T47D (cell line): Measurements from ENCODE around the gene MAPK8.
A peak's percentile ranks its signal among the peaks of the same experiment; 100 is the strongest.

Experiments used
- DNase-seq, 2 experiments: peaks; one replicate each; pipeline versions ENCODE4 v3.0.0 to v3.0.0-alpha.2; 2011 to 2012; ENCODE audit warnings: low read depth in 1 of 2, low spot score in 1 of 2
- JUND ChIP-seq: IDR thresholded peaks from 2 replicates; pipeline ENCODE4 v1.6.1; 2012; ENCODE audit warnings: low read depth
- in situ Hi-C: cut with HindIII; loops from 2 replicates; pipeline ENCODE4 v1.10.0; 2016; ENCODE audit warnings: low sequenced_read_pairs, low pct_unique_long_range_greater_than_20kb

MAPK8 gene

DNA sequence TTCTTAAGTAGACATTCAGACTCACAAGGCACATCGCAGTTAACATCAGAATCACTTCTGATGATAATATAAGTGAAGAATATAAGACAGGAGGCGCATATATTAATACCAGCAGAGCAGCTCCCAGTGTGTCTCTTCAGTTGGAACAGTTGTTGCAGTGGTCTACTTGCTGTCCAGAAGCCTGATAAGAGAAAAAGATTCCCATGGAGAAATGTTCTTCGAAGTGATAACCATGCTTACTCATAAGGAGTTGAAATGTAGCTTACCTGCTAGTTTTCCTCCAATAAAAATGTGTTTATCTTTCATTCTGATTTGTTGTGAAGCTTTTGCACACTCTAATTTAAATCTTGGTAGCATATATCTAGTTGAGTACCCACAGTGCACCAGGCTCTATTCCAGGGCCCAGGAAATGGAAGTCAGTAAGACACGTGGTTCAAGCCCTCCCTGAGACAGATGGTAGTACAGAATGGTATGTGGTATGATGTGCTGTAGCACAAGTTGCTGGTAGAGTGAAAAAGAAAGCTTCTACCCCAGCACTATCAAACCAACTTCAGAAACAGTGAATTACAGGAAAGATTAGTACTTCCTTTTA is 124.0 kb downstream of the MAPK8 start:
- no peak for TF ChIP-seq JUND
- no peak for DNase-seq
- in situ Hi-C loops = no loop called here

DNA sequence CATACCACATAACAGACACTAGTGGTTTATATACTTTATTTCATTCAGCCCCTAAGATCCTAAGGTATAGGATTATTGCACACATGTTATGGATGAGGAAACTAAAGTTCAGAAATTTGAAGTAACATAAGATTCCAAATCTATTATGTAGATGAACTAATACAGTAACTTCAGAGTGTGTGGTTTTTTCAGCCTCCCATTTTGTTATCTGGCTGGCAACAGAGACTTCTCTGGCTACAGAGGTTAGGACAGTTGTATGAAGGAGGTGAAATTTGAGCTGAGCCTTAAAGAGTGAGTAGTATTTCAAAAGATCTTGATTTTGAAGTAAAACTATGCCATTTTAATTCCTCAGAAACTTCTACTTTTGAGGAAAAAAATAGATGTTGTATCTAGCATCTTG is 125.4 kb downstream of the MAPK8 start:
- TF ChIP-seq JUND = no peak
- in situ Hi-C loops = no loop called here
- no peak for DNase-seq

GRCh38 chr10:48437546-48437945 is 131.1 kb downstream of the MAPK8 start:
- no peak for TF ChIP-seq JUND
- in situ Hi-C loops = no loop called here
- DNase-seq = no peak

DNA sequence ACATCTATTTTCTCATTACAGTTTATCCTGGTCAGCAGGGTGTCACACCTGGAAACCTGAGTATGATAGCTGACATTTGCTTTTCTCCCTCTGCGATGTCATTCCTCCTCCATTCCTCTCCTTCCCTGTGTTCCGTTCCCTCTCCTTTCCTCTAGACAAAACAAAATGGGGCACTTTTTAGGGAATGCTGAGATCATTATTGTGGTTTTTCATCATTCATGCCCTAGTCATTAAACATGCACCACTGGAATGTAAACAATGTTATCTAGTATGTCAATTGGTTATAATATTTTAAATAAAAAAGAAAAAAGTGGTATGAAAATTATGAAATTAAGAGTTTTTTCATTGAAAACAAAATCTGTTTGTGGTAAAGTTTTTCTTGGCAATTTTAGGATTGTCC is 132.6 kb downstream of the MAPK8 start:
- DNase-seq = no peak
- TF ChIP-seq JUND = no peak
- in situ Hi-C loops = no loop called here

GRCh38 chr10:48439581-48440041 is 133.1 kb downstream of the MAPK8 start:
- DNase-seq = no peak
- in situ Hi-C loops = no loop called here
- no peak for TF ChIP-seq JUND

GRCh38 chr10:48440771-48441170 is 134.3 kb downstream of the MAPK8 start:
- no peak for TF ChIP-seq JUND
- in situ Hi-C loops = no loop called here
- no peak for DNase-seq

DNA sequence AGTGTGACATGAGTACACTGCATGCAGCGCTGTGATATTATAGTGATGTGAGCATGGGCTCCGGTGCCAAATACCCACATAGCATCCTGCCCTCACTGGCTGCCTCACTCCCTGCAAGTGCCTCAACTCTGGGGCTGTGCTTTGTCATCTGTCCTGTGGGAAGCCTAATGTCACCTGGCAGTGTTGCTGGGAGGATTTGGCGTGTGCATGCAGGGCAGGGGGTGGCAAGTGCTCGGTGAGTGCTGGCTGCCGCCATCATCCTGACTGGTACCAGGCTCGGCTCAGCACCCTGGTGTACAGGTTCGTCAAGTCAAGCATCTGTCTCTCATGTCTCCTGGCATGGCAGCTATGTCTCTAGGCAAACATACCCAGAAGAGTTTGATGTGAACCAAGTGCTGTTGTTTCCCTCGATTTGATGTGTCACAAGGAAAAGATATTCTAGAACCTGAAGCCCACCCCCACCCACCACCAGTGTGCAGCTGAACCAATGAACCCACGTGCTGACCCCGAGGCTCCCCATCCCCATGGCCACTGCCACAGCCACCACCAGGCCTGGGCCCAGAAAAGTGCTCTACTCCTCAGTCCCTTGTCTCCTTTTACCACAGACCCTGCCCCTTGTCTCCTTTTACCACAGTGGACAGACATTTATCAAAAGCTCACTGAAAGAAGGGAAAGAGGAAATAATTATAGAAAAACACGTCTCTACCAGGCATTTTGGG is 135.8 kb downstream of the MAPK8 start:
- in situ Hi-C loops = no loop called here
- no peak for TF ChIP-seq JUND
- no peak for DNase-seq

DNA sequence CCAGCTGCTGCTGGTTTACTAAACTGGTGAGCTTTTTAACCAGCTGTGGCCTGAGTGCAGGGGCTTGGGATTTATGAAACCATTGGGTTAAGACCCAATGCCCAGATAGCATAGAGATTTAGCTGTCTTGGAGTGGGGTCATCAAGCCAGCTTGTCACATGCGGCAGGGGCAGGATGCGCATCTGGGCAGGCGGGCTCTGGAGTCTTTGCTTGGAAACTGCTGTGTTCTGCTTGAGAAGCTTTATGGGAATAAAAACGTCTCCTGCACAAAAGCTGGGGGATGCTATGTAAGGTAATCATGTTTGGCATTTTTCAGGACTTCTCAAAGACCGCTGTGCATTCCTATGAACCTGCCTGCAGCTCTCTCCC is 136.3 kb downstream of the MAPK8 start:
- in situ Hi-C loops = no loop called here
- TF ChIP-seq JUND = no peak
- DNase-seq = no peak

- no peak for TF ChIP-seq JUND
- DNase-seq = peak in 1 of 2 experiments; percentile 65
- in situ Hi-C loops = no loop called here
Measured at GRCh38 chr10:48444266-48444665, 137.8 kb downstream of the MAPK8 start.

DNA sequence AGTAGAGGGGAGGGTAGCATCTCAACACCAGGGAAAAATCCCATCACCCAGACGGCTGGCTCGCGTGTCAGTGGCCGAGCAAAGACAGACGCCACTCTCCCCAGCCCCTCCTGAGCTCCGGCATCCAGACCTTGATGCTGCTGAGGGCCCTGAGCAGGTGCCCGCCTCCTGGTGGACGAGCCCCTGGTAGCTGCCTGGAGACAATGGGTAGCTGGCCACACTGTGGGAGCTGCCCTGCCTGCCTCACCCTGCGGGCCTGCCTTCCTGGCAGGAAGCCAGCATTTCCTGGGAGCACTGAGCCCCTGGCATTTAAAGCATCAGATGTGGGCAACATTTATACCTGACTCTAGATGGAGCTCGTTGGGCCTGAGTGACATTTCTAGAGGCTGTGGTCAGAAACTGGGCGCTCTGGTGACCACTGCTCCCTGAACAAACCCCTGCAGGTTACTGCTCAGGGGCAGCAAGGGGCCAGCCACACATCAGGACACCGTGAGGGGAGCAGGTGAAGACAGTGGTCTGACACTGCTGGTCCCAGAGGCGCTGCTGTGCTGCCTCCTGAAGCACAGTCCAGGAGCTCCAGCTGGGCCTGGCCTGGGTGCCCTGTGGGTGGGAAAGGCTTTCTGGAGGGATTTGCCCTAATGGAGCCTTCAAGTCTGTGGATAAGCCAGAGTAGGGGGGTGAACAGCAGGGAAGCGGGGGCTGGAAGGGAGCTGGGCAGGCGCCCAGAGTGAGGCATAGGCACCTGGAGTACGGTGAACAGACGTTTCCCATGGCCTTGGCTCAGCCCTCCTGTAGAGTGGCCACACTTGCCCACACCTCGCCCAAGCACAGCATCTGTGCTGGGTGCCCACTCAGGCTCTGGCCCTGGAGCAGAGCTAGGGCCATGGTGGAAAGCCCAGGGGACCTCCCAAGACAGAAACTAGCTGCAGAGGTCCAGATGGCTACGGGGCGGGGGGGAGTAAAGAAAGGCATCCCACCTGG is 138.7 kb downstream of the MAPK8 start:
- TF ChIP-seq JUND = no peak
- peak in 1 of 2 experiments; percentile 61 for DNase-seq
- in situ Hi-C loops = no loop called here

- no peak for TF ChIP-seq JUND
- DNase-seq = no peak
- in situ Hi-C loops = no loop called here
Measured at GRCh38 chr10:48445932-48446331, 139.5 kb downstream of the MAPK8 start.

- no peak for TF ChIP-seq JUND
- no peak for DNase-seq
- in situ Hi-C loops = no loop called here
Measured at GRCh38 chr10:48446785-48447184, 140.3 kb downstream of the MAPK8 start.
